ENCODE data around the gene SPN. TPM values are rescaled to one million over a fixed set of nuclear protein-coding genes. Genes with fewer than 3 reads are reported as not detected.
A peak's percentile ranks its signal among the peaks of the same experiment; 100 is the strongest.

Gene SPN
- total and polyA plus RNA-seq, 9 of the 15 experiments (the other 6 are each of a cell fraction or from before 2014, with no cell fraction given), result 24.3 to 225 (median 79.4) TPM

DNA sequence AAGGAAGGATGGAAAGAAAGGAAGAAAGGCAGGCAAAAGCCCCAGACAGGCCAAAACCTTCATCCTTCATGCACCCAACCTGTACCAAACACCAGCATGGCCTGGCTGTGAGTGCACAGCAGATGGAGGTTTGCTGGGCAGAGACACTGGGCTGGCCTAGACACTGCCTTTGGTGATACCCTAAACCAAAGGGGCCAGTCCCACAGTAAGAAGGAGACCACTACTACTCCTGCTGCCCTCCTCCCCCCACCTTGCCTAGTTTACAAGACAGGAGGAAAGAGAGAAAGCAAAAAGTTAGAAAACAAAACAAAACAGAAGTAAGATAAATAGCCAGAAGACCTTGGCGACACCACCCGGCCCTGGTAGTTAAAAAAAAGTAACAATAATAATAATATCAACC, 35.0 kb downstream of the SPN start:
- in situ Hi-C loops (cut with MboI) (loop anchor here (10.0 kb wide), 1 partner anchor 327 kb away; the partner anchor contains the start of gene C16orf92), intact Hi-C loops (cut with micrococcal nuclease) (loop anchor here (5.0 kb wide), 1 partner anchor 36 kb away; the partner anchor contains the start of gene SPN)
- ChIA-PET CTCF (ENCODE audit: low intra/inter-chr PET ratio) (no interaction called here), POLR2A (interaction anchor here (0.8 to 1.6 kb wide), 2 partner anchors 19 to 26 kb away, joined by 3 to 9 read pairs; partner anchors contain the start of gene QPRT)
- no peak overlapping the region for H2AFZ ChIP-seq (ENCODE audit: low read depth, low read length)
- H3K9me3 ChIP-seq (replicated peaks; ENCODE audit: control insufficient read depth, insufficient read depth, low read depth, low read length), result no peaks in the 10 kb centered on the region
- peaks cover 27% of the 10 kb centered on the region; the same call in 1 of the 3 replicates for H3K36me3 ChIP-seq (ENCODE audit: control insufficient read depth, insufficient read depth, low read length)
- no peak overlapping the region for H3K4me3 ChIP-seq
- H3K27ac ChIP-seq (ENCODE audit: extremely low read depth, low read depth, low read length), result no peak overlapping the region
- H3K4me2 ChIP-seq (ENCODE audit: insufficient read depth, low read length), result no peak overlapping the region
- no peaks in the 10 kb centered on the region for H3K27me3 ChIP-seq (ENCODE audit: control insufficient read depth in 2 of 2, insufficient read depth in 2 of 2, low read length in 2 of 2)
- no peak for DNase-seq (ENCODE audit: extremely low read depth in 1 of 4, low spot score in 3 of 4)
- H3K4me1 ChIP-seq (replicated peaks in 1 of 2; ENCODE audit: control insufficient read depth in 2 of 2, insufficient read depth in 2 of 2, low read length in 2 of 2), result peaks cover 24 to 32% of the 10 kb centered on the region in 2 experiments
- BruUV-seq (replicated peaks), result TSS peak; percentile 86
- no peaks in the 10 kb centered on the region for H3K9me1 ChIP-seq (ENCODE audit: control insufficient read depth, insufficient read depth, low read length)
- peaks cover 2% of the 10 kb centered on the region; the same call in 2 of the 3 replicates for H3K79me2 ChIP-seq (ENCODE audit: control insufficient read depth, insufficient read depth, low read length)
- H3K9ac ChIP-seq (ENCODE audit: insufficient read depth in 1 of 2, low read depth in 2 of 2, low read length in 2 of 2), result no peak overlapping the region
- no peak for FAIRE-seq
- 28% methylated on average over 2 of the region's 2 CpGs for WGBS (ENCODE audit: insufficient coverage, low coverage, missing lambda C conversion rate)
- H4K20me1 ChIP-seq (replicated peaks; ENCODE audit: control insufficient read depth, insufficient read depth, low read length), result no peaks in the 10 kb centered on the region
- ATAC-seq, result no peak
- TF ChIP-seq ZFP30 (CRISPR knock-in tag; IDR thresholded peaks at IDR 0.05; ENCODE audit: borderline replicate concordance) (no peak), POLR2A (conservative IDR thresholded peaks at IDR 0.05) (0 out of 2 replicates have a peak, but pooled peaks have one; percentile 21)

GRCh38 chr16:29698484-29699323, 35.7 kb downstream of the SPN start:
- ChIA-PET POLR2A (interaction anchor here (0.6 to 2.2 kb wide), 14 partner anchors 9 to 320 kb away, joined by 3 to 13 read pairs (median 4); partner anchors contain the start of genes MAZ, QPRT and TAOK2), CTCF (ENCODE audit: low intra/inter-chr PET ratio) (no interaction called here)
- Histone ChIP-seq H3K4me1 (replicated peaks in 1 of 2; ENCODE audit: control insufficient read depth in 2 of 2, insufficient read depth in 2 of 2, low read length in 2 of 2) (peaks cover 24 to 32% of the 10 kb centered on the region in 2 experiments), H4K20me1 (replicated peaks; ENCODE audit: control insufficient read depth, insufficient read depth, low read length) (no peaks in the 10 kb centered on the region), H3K9me1 (ENCODE audit: control insufficient read depth, insufficient read depth, low read length) (no peaks in the 10 kb centered on the region), H3K27ac (ENCODE audit: extremely low read depth, low read depth, low read length) (no peak overlapping the region), H3K4me3 (no peak overlapping the region), H3K27me3 (ENCODE audit: control insufficient read depth in 2 of 2, insufficient read depth in 2 of 2, low read length in 2 of 2) (no peaks in the 10 kb centered on the region), H2AFZ (ENCODE audit: low read depth, low read length) (no peak overlapping the region), H3K9ac (ENCODE audit: insufficient read depth in 1 of 2, low read depth in 2 of 2, low read length in 2 of 2) (no peak overlapping the region; a peak in 1 of 4 replicates), H3K79me2 (ENCODE audit: control insufficient read depth, insufficient read depth, low read length) (no peaks in the 10 kb centered on the region; the same call in 1 of the 3 replicates), H3K4me2 (ENCODE audit: insufficient read depth, low read length) (peak overlapping the region; percentile 26; the same call in 1 of the 2 replicates), H3K36me3 (ENCODE audit: control insufficient read depth, insufficient read depth, low read length) (peaks cover 27% of the 10 kb centered on the region; the same call in 1 of the 3 replicates), H3K9me3 (replicated peaks; ENCODE audit: control insufficient read depth, insufficient read depth, low read depth, low read length) (no peaks in the 10 kb centered on the region)
- 69% methylated on average over 17 of the region's 17 CpGs for WGBS (ENCODE audit: insufficient coverage, low coverage, missing lambda C conversion rate)
- DNase-seq (ENCODE audit: extremely low read depth in 1 of 4, low spot score in 3 of 4) (no peak), FAIRE-seq (peak; percentile 42), ATAC-seq (no peak; the same call in 2 of the 3 replicates)
- in situ Hi-C loops (cut with MboI), result loop anchor here (10.0 kb wide), 1 partner anchor 326 kb away; the partner anchor contains the start of gene C16orf92
- intact Hi-C loops (cut with micrococcal nuclease), result loop anchor here (5.0 kb wide), 1 partner anchor 36 kb away; the partner anchor contains the start of gene SPN
- BruUV-seq (replicated peaks), result no TSS peak
- TF ChIP-seq POLR2AphosphoS2 (IDR thresholded peaks at IDR 0.05; ENCODE audit: low read length) (peak; percentile 50; the same call in 1 of the 2 replicates), PRMT5 (CRISPR knock-in tag; IDR thresholded peaks at IDR 0.05) (no peak), TRIM28 (IDR thresholded peaks at IDR 0.05) (peak; percentile 60; the same call in 1 of the 2 replicates), ATF7 (IDR thresholded peaks at IDR 0.05) (0 out of 2 replicates have a peak, but pooled peaks have one; percentile 30), POLR2A (conservative IDR thresholded peaks at IDR 0.05) (peak; percentile 37; the same call in 1 of the 2 replicates), POLR2G (IDR thresholded peaks at IDR 0.05; ENCODE audit: low read depth, low read length) (peak; percentile 25; the same call in 1 of the 2 replicates), CBX3 (IDR thresholded peaks at IDR 0.05; ENCODE audit: borderline replicate concordance in 1 of 2, low read length in 2 of 2) (peak in 1 of 2 experiments; percentile 55; a peak in 1 of 3 replicates)
- TF ChIP-seq, protein P1, sequence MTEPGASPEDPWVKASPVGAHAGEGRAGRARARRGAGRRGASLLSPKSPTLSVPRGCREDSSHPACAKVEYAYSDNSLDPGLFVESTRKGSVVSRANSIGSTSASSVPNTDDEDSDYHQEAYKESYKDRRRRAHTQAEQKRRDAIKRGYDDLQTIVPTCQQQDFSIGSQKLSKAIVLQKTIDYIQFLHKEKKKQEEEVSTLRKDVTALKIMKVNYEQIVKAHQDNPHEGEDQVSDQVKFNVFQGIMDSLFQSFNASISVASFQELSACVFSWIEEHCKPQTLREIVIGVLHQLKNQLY (CRISPR knock-in tag; conservative IDR thresholded peaks at IDR 0.05), result no peak
